ENCODE measurements around the gene PRKACB.

- no peak for TF ChIP-seq POLR2A (IDR thresholded peaks at IDR 0.05; ENCODE audit: low read length)
- TF ChIP-seq GATA1 (IDR thresholded peaks at IDR 0.05; ENCODE audit: low read depth, low read length) = no peak
These were observed 111.5 kb downstream of the PRKACB start for GRCh38 chr1:84255582-84255981.
